GM19023 (cell line): ENCODE measurements around the gene GLRX.
A peak's percentile ranks its signal among the peaks of the same experiment; 100 is the strongest.

ENCODE experiments used
- ATAC-seq: cut with Tn5 transposase; IDR thresholded peaks from one replicate; pipeline ENCODE4 v1.9.1; 2021; ENCODE audit warnings: mild to moderate bottlenecking, moderate library complexity; ENCODE audit not compliant: unreplicated experiment

The GLRX gene

GRCh38 chr5:95784514-95785302, 37.8 kb downstream of the GLRX start:
- ATAC-seq: no peak

- ATAC-seq: no peak
Observed at GRCh38 chr5:95783661-95784060, 38.9 kb downstream of the GLRX start.

- ATAC-seq: no peak
Observed at GRCh38 chr5:95782181-95782580, 40.3 kb downstream of the GLRX start.

DNA sequence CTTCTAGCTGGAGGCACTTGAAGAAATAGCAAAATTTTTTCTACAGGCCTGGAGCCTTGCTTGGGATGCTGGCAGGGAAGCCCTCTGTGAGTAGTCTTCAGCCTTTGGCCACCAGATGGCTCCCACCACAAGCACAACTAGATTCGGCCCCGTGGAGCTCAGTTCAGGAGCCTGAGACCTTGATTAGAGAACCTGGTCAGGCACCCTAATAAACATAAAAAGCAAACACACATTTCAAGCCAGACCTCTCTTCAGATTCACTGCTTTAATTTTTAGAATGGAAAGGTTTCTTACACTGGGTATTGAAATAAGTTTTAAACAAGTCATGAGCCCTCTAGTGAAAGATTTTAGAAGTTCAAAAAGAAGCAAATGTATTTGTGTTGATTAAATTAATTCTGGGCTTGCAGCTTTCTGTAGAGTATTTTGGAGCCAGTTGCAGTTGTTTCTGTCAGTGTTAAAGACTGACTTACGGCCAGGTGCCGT, 41.4 kb downstream of the GLRX start:
- ATAC-seq: peak; percentile 94

- ATAC-seq: no peak
Observed at GRCh38 chr5:95780597-95780996, 41.9 kb downstream of the GLRX start.

DNA sequence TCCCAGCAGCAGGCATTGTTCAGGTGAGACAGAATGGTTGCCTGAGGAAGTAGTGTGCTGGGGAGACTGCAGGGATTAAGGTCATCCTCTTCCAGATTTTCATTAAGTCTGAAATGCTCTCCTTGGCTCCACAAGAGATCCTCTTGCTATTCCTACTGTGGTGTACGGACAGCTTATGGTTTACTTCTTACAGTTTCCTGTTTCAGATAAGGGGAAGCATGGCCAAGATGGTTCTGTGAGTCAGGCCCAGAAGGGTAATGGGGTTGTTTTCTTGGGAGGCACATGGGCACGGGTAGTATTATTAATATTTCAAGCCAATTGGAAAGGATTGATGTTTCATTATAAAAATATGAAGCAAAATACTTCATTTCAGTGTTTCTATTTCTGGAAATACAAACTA, 42.9 kb downstream of the GLRX start:
- ATAC-seq: no peak

DNA sequence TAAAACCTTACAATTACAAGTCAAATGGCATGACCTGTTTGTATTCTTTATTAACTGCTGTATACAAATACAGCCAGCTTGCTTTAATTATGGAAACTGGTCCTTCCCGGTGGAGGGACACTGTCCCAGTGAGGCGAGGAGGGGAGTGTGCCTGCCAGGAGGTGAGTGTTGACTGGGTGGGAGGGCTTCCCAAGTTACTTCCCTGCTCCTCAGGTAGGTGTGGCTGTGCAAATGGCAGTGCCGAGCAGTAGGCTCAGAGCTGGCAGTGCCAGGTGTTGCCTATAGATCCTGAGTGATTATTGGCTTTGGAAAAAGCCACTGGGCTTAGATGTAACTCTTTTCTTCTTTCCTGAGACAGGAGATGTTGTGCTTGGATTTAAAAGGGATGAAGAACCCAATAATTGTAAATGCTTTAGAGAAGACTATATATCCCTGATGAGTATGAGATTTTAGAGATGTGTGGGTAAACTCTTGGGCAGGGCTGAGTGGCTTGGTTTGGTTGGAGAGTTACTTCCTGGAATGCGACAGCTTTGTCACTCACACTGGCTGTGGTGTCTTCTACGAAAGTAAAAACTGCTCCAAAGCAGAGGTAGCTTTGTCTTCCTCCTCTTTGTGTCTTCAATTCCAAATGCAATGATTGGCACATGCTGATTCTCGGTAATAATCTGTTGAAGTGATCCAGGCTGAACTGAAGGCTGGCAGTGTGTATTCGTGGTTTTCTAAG, 43.7 kb downstream of the GLRX start:
- ATAC-seq: no peak

GRCh38 chr5:95777441-95777840, 45.1 kb downstream of the GLRX start:
- ATAC-seq: no peak

- ATAC-seq: no peak
Observed at GRCh38 chr5:95773335-95774059, 49.0 kb downstream of the GLRX start.

DNA sequence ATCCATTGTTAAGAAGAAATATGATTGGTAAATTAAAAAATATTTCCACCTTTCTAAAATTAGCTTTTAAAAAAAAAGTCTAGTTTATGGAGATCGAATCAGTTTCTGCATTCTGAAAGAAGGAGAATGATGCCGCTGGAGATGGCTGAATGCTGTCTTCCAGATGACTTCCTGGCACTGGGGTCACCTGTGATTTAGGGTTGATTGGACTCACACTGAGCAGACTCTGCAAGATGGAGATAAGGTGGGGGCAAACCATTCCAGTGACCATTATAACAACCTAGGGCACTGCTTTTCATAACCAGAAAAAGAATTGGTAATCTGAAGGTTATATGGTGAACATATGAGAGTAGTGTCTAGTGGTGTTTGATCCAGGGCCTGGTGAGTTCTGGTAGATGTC, 50.6 kb downstream of the GLRX start:
- ATAC-seq: no peak

DNA sequence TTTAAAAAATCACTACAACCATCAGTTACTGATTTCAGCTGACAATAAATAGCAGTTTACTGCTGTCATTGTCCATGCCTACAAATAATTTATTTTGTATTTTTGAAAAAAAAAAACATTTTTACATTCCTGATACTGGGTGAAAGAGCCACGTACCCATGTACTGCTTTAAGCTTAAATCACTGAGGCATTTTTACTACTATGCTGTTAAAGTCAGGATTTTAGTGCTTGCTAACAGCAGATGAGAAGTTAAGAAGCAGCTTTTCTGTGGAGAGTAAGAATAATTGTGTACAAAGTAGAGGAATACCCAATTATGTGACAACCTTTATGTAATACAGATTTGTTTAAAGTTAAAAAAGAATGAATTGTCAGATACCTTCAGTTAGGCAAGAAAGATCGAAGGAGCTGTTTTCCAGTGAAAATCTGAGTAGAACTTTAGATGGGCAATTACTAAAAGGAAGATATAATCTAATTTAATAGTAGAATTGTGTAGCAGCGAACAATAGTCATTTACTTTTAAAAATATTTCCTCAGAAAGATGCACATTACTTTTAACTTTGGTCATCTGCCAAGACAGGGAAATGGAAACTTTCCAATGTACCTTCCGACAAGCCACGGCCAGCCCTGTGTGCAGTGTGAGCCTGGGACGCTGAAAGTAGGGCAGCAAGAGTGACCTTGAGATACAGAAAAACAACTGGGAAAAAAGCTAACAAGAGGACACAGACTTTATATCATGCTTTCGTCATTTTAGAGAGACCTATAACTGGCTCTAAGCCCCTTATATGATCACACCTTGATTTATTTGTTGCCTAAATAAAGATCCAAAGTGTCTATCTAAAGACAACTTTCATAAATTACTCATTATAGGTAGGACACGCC, 51.5 kb downstream of the GLRX start:
- no peak for ATAC-seq

DNA sequence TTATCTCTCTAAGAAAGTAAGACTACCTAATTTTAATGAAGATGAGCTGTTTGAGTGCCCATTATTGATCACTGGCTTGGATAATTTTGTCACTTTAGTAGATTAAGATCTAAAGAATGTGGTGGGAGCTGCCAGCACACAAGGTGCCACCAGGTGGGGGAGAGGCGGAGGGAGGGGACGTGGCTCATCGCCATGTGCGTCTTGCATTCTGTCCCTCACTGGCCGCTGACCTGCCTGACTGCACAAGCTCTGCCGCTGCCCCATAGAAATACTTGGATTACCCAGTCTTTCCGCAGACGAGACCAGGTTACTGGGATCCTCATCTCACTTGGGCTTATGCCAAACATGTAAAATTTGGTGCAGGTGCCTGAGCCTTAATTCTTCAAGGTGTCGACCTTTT, 53.8 kb downstream of the GLRX start:
- ATAC-seq: no peak

DNA sequence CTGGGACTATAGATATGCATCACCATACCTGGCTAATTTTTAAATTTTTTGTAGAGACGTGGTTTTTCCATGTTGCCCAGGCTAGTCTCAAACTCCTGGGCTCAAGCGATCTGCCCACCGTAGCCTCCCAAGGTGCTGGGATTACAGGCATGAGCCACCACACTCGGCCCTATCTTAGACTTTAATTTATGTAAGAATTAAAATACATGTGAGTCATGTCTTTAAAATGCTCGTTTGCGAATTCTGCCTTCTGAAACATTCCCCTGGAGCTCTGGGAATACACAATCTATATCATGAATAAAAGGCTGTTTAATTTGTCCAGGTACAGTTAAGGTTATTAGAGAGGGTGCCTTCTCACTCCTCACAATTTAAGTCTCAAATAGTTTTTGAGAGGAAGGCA, 58.6 kb downstream of the GLRX start:
- no peak for ATAC-seq
